ENCODE results near the gene ELAC2. TPM values are rescaled to one million over a fixed set of nuclear protein-coding genes. Genes with fewer than 3 reads are reported as not detected.

Gene ELAC2
- total and polyA plus RNA-seq, 5 experiments from 2014 or later, result 37.8 to 77.1 (median 60.3) TPM

- Mint-ChIP-seq H3K27me3 (peaks cover 2 to 11% (median 5%) of the 10 kb centered on the region in 5 donors), H3K36me3 (peaks cover 0 to 25% (median 4%) of the 10 kb centered on the region in 3 donors), H3K27ac (peak overlapping the region in 8 of 10 donors; percentile 40 to 82 (median 60)), H3K4me1 (peaks cover 0 to 16% (median 8%) of the 10 kb centered on the region in 4 donors), H3K4me3 (peak overlapping the region in 7 of 10 donors; percentile 19 to 71 (median 35)), H3K9me3 (peaks cover 0 to 24% (median 11%) of the 10 kb centered on the region in 9 donors)
- POLR2A ChIA-PET, result interaction anchor here (0.7 kb wide), 1 partner anchor 17 kb away, joined by 4 read pairs; no protein-coding TSS in a partner anchor
- ATAC-seq (peak; percentile 70 to 74), DNase-seq (peak; percentile 4 to 71 (median 34))
Observed at GRCh38 chr17:13031718-13032350, 14.0 kb upstream of the ELAC2 start.

- POLR2A ChIA-PET, result interaction anchor here (1.9 kb wide), 1 partner anchor 12 kb away, joined by 10 read pairs; the partner anchor contains the start of gene ELAC2
- ATAC-seq (peak; percentile 53 to 57), DNase-seq (peak in 9 of 10 donors; percentile 12 to 57 (median 32))
- Mint-ChIP-seq H3K4me3 (no peak overlapping the region), H3K27me3 (peaks cover 7 to 21% (median 13%) of the 10 kb centered on the region in 5 donors), H3K9me3 (peaks cover 0 to 13% (median 5%) of the 10 kb centered on the region in 9 donors), H3K27ac (peak overlapping the region in 5 of 10 donors; percentile 1 to 69 (median 60)), H3K4me1 (peaks cover 0 to 16% (median 8%) of the 10 kb centered on the region in 4 donors), H3K36me3 (peaks cover 0 to 14% (median 0%) of the 10 kb centered on the region in 3 donors)
Observed at GRCh38 chr17:13030459-13031300, 12.9 kb upstream of the ELAC2 start.

- H3K27me3 Mint-ChIP-seq, result peaks cover 7 to 24% (median 16%) of the 10 kb centered on the region in 5 donors
- peaks cover 0 to 8% (median 0%) of the 10 kb centered on the region in 3 donors for H3K36me3 Mint-ChIP-seq
- H3K27ac Mint-ChIP-seq, result no peak overlapping the region
- ATAC-seq, result no peak
- POLR2A ChIA-PET, result interaction anchor here (1.9 kb wide), 1 partner anchor 12 kb away, joined by 10 read pairs; the partner anchor contains the start of gene ELAC2
- peaks cover 2 to 16% (median 8%) of the 10 kb centered on the region in 4 donors for H3K4me1 Mint-ChIP-seq
- H3K9me3 Mint-ChIP-seq, result peaks cover 0 to 6% (median 0%) of the 10 kb centered on the region in 9 donors
- H3K4me3 Mint-ChIP-seq, result no peak overlapping the region
- no peak for DNase-seq
Observed at GRCh38 chr17:13030056-13030455, 12.2 kb upstream of the ELAC2 start.

DNA sequence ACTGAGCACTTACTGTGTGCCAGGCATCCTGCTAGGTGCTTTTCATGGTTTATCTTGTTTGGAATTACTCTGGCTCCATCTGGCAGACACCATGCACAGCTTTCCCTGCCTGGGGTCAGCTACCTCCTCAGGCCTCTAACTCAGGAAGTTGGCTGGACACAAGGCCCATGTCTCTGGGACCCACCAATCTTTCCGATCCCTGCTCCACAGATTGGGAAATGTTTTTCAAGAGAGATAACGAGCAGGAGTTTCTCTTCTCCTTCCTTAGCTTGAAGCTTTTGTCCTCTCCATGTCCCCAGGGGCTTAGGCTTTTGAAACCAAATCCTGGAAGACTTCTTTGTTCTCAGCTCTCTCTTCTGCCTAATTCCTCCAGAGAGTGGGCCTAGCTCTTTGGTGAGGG is 11.5 kb upstream of the ELAC2 start:
- ATAC-seq (no peak), DNase-seq (no peak)
- Mint-ChIP-seq H3K9me3 (peaks cover 0 to 1% (median 0%) of the 10 kb centered on the region in 9 donors), H3K36me3 (peaks cover 0 to 2% (median 0%) of the 10 kb centered on the region in 3 donors), H3K27me3 (peaks cover 7 to 29% (median 20%) of the 10 kb centered on the region in 5 donors), H3K4me3 (no peak overlapping the region), H3K27ac (no peak overlapping the region), H3K4me1 (peaks cover 9 to 21% (median 12%) of the 10 kb centered on the region in 4 donors)
- POLR2A ChIA-PET, result interaction anchor here (1.9 kb wide), 1 partner anchor 11 kb away, joined by 10 read pairs; the partner anchor contains the start of gene ELAC2

DNA sequence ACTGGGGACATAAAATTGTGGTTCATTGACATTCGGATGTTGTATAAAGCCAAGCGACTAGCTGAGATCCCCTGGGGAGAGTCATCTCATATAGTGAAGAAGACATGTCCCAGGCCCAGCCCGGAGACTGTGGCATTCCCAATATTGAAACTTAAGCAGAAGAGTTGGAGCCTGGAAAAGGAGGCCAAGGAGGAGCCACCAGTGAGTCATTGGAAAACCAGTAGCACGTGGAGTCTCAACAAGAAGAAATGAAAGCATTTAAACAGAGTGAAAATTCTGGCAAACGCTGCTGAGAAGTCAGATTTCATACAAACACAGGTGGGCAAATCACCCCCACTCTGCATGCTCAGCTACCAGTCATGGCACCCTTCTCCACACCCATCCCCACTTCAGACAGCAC is 9.4 kb upstream of the ELAC2 start:
- Mint-ChIP-seq H3K36me3 (no peaks in the 10 kb centered on the region), H3K27ac (no peak overlapping the region), H3K4me1 (peaks cover 11 to 24% (median 14%) of the 10 kb centered on the region in 4 donors), H3K4me3 (no peak overlapping the region), H3K27me3 (peaks cover 7 to 29% (median 20%) of the 10 kb centered on the region in 5 donors), H3K9me3 (no peaks in the 10 kb centered on the region)
- ATAC-seq (no peak), DNase-seq (no peak)
- POLR2A ChIA-PET, result interaction anchor here (1.5 kb wide), 1 partner anchor 9 kb away, joined by 3 read pairs; the partner anchor contains the start of gene ELAC2

DNA sequence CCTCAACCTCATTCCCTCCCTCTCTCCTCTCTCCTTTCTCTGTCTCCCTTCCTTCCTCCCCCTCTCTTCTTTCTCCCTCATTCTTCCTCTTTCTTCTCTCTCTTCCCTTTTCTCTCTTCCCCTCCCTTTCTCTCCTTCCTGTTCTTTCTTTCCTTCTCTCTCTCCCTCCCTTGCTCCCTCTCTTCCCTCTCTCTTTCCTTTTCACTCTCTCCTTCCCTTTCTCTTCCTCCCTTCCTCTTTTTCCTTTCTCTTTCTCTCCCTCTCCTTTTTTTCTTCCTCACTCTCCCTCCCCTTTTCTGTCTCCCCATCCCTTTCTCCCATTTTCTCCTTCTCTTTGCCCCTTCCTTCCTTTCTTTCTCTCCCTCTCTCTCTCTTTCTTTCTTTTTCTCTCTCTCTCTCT is 7.9 kb upstream of the ELAC2 start:
- DNase-seq (no peak), ATAC-seq (no peak)
- Mint-ChIP-seq H3K27ac (peak overlapping the region in 1 of 10 donors; percentile 61), H3K9me3 (no peaks in the 10 kb centered on the region), H3K4me1 (peaks cover 7 to 13% (median 10%) of the 10 kb centered on the region in 4 donors), H3K4me3 (no peak overlapping the region), H3K27me3 (peaks cover 7 to 29% (median 20%) of the 10 kb centered on the region in 5 donors), H3K36me3 (no peaks in the 10 kb centered on the region)
- POLR2A ChIA-PET, result no interaction called here

- POLR2A ChIA-PET, result no interaction called here
- no peak for ATAC-seq
- H3K4me3 Mint-ChIP-seq, result no peak overlapping the region
- no peaks in the 10 kb centered on the region for H3K9me3 Mint-ChIP-seq
- H3K36me3 Mint-ChIP-seq, result no peaks in the 10 kb centered on the region
- no peak overlapping the region for H3K27ac Mint-ChIP-seq
- DNase-seq, result no peak
- H3K27me3 Mint-ChIP-seq, result peaks cover 7 to 29% (median 20%) of the 10 kb centered on the region in 5 donors
- H3K4me1 Mint-ChIP-seq, result peaks cover 6 to 11% (median 8%) of the 10 kb centered on the region in 4 donors
Observed at GRCh38 chr17:13025258-13025627, 7.4 kb upstream of the ELAC2 start.

DNA sequence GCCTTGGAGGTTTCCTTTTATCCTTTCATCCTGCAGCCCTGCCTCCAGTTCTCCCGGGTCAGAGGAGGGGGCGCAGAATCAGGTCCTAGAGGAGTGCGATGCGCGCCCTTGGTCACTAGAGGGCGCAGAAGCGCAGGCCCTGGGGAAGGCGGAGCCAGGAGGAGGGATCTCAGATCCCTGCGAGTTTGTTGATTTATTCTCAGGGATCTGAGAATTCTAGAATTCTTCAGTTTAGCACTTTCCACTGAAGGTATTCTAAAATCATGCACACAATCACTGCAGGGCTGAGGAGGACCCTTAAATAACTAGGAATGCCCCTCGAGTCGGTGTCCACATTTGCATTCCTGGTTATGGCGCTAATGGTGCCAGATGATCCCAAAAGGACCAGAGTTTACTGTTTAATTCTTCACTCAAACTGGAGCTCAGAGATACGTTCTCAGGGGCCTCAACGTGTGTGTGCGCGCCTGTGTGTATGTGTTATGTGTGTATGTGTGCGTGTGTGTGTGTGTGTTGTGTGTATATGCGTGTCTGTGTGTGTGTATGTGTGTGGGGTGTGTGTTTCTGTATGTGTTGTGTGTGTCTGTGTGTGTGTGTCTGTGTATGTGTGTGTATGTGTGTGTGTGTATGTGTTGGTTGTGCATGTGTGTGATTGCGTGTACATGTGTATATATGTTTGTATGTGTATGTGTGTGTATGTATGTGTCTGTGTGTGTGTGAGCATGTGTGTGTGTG is 6.9 kb upstream of the ELAC2 start:
- ATAC-seq (peak; percentile 96 to 97), DNase-seq (peak; percentile 44 to 74 (median 60))
- peak overlapping the region in 2 of 10 donors; percentile 21 to 38 for H3K27ac Mint-ChIP-seq

GRCh38 chr17:13024016-13024415 is 6.2 kb upstream of the ELAC2 start:
- Mint-ChIP-seq H3K27ac (no peak overlapping the region), H3K4me3 (peak overlapping the region in 2 of 10 donors; percentile 8 to 47), H3K4me1 (peaks cover 7 to 11% (median 9%) of the 10 kb centered on the region in 4 donors), H3K36me3 (no peaks in the 10 kb centered on the region), H3K9me3 (no peaks in the 10 kb centered on the region), H3K27me3 (peaks cover 7 to 29% (median 20%) of the 10 kb centered on the region in 5 donors)
- ATAC-seq, result peak; percentile 17 to 27
- DNase-seq, result no peak
- POLR2A ChIA-PET, result interaction anchor here (0.7 kb wide), 1 partner anchor 1455 kb away, joined by 3 read pairs; no protein-coding TSS in a partner anchor

More for the DNA sequence above, 6.9 kb upstream of the ELAC2 start:
- POLR2A ChIA-PET, result no interaction called here
- Mint-ChIP-seq H3K4me1 (peaks cover 6 to 11% (median 8%) of the 10 kb centered on the region in 4 donors), H3K9me3 (no peaks in the 10 kb centered on the region), H3K36me3 (no peaks in the 10 kb centered on the region), H3K27me3 (peaks cover 7 to 29% (median 20%) of the 10 kb centered on the region in 5 donors), H3K4me3 (peak overlapping the region in 9 of 10 donors; percentile 12 to 68 (median 38))

DNA sequence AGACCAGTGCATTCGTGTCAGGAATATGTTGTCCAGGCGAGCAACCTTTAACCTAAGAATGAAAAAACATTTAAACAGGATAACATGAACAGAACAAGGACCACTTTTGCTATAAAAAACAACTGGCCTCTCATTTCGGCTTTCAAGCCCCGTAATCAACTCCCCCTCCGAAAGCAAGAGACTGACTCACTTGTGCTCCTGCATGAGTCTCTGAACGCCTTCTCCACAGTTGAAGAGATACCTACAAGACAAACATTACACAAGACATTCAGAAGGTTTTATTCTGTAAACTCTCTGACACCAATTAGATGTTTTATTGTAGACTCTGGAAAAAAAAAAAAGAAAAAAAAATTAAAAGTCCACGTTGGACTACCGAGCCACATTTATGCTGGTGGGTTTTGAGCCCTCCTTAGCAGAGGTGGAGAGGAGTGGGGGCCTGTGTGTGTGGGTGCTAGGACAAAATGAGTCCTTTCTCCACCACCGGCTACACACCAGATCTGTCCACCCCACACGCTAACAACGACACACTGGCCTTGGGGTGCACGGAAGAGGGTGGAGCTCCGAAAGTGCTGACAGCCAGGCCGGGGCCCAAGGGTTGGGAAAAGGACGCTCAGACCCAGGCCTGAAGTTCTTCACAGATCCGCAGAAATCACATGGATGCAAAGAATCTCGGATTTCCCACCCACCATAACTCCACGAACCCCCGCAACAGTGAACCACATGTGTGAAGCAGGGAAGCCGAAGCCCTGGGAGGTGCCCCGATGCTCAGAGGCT is 759 bp downstream of the ELAC2 start:
- POLR2A ChIA-PET, result interaction anchor here (0.8 to 1.7 kb wide), 3 partner anchors 8 to 1284 kb away, joined by 5 to 10 read pairs (median 10); partner anchors contain the start of gene HS3ST3B1
- H3K27ac Mint-ChIP-seq, result peak overlapping the region; percentile 13 to 99 (median 94)
- DNase-seq (peak in 1 of 10 donors; percentile 5), ATAC-seq (no peak)
- no peaks in the 10 kb centered on the region for H3K9me3 Mint-ChIP-seq
- H3K36me3 Mint-ChIP-seq, result peaks cover 5 to 40% (median 24%) of the 10 kb centered on the region in 3 donors
- H3K4me3 Mint-ChIP-seq, result peak overlapping the region; percentile 94 to 99 (median 98)
- peaks cover 13 to 37% (median 35%) of the 10 kb centered on the region in 4 donors for H3K4me1 Mint-ChIP-seq
- H3K27me3 Mint-ChIP-seq, result no peaks in the 10 kb centered on the region

- no peaks in the 10 kb centered on the region for H3K27me3 Mint-ChIP-seq
- peaks cover 5 to 59% (median 38%) of the 10 kb centered on the region in 3 donors for H3K36me3 Mint-ChIP-seq
- peak overlapping the region in 5 of 10 donors; percentile 3 to 72 (median 29) for H3K4me3 Mint-ChIP-seq
- peak overlapping the region in 2 of 10 donors; percentile 5 to 86 for H3K27ac Mint-ChIP-seq
- POLR2A ChIA-PET, result interaction anchor here (0.5 kb wide), 1 partner anchor 17 kb away, joined by 4 read pairs; no protein-coding TSS in a partner anchor
- no peaks in the 10 kb centered on the region for H3K9me3 Mint-ChIP-seq
- H3K4me1 Mint-ChIP-seq, result peaks cover 15 to 40% (median 35%) of the 10 kb centered on the region in 4 donors
- DNase-seq (no peak), ATAC-seq (no peak)
Observed at GRCh38 chr17:13014801-13015200, 3.0 kb downstream of the ELAC2 start.

All from naive thymus-derived CD8-positive, alpha-beta T cell (primary cell).